ENCODE results near the gene PTPRK.

PTPRK gene

DNA sequence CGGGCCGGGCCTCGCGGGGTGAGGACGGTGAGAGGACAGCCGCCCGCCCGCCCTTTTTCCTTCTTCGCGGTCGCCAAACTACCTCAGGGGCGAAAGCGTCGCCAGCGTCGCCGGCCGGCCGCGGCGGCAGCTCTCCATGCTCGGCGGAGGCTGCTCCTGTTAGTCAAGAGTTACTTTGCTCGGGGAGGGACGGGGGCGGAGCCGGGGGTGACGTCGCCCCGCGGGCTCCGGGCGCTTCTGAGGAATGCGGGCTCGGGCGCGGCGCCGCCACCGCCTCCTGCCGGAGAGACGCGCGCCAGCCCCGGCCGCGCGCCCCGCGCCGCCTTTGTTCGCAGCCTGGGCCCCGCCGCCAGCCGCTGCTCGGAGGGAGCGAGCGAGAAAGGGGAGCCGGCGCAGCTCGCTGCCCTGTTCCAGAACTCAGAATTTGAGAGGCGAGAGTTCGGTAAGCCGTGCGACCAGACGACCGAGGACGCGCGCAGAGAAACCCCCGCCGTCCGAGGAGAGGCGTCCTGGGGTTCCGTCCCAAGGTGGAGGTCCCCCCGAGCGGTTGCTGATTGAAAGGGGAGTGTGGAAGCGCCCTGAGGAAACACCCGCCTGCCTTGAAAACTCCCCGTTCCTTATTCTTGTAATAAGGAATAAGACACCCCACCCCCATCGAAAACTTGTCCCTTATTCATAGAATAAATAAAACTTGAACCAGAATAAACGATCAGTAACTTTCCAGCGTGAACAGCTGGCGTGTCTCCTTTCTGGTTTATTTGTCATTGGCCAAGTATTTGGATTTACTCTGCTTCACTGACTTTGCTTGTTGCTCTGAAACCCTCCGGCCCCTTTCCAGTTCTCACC, at the start of gene PTPRK:
TSS of gene PTPRK (minus strand) at position 164 of the 846 bp plus-strand sequence. CDS start 241 bp downstream, outside the sequence.
- peak; percentile 63 for DNase-seq (ENCODE audit: low read depth, low spot score)

- no peak for DNase-seq (ENCODE audit: low read depth, low spot score)
These were observed 46.6 kb upstream of the PTPRK start for GRCh38 chr6:128567029-128567428.

DNA sequence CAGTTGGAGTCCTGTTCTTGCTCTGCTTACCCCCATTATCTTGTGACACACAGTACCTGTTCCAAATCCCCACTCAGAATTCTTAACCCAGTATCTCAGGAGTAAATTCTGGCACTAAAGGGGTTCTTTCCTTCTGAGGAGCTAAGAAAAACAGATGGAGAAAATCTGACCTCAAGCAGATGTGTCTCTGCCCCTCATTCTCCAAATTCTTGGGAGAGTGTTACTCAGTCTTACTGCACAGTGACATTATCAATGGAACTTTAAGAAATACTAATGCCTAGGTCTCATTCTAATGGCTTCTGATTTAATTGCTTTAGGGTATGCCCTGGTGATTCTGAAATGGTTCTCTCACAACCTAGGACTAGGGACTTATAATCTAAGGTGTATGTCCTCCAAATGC, 40.6 kb upstream of the PTPRK start:
- DNase-seq (ENCODE audit: low read depth, low spot score) = no peak

- no peak for DNase-seq (ENCODE audit: low read depth, low spot score)
These were observed 38.5 kb upstream of the PTPRK start for GRCh38 chr6:128558924-128559323.

DNA sequence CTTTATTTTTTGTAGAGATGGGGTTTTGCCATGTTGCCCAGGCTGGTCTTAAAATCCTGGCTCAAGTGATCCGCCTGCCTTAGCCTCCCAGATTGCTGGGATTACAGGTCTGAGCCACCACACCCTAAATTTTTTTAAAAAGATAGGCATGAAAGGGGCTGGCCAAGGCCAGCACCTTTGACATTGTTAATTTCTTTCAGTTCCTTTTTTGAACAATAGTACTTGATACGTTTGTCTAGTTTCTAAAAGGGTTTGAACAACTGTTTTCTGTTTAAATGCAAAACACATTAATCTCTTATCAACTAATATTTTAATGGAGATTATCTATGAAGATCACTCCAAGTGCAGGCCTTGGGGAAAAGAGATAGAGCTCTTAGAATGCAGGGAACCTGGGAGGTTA, 37.6 kb upstream of the PTPRK start:
- DNase-seq (ENCODE audit: low read depth, low spot score) = no peak

DNA sequence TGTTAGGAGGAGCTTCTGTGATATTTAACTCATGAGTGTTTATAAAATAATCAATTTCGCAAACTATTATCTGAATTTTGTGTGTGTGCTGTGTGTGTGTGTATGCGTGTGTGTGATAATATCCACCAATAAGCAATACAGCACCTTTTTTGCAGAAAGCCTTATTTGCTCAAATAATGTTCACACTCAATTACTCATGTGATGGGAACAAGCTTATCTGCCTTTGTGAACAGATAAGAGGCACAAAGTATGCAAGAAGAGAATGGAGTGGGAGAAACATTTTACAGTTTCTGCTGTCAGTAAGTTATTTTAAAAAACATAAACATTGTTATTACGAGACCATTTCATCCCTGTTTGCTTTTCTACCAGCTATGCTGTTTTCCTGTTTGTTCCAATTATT, 36.7 kb upstream of the PTPRK start:
- DNase-seq (ENCODE audit: low read depth, low spot score) = no peak

GRCh38 chr6:128554302-128554701, 33.9 kb upstream of the PTPRK start:
- no peak for DNase-seq (ENCODE audit: low read depth, low spot score)

GRCh38 chr6:128541261-128541660, 20.9 kb upstream of the PTPRK start:
- DNase-seq (ENCODE audit: low read depth, low spot score) = no peak

GRCh38 chr6:128538763-128539162, 18.4 kb upstream of the PTPRK start:
- DNase-seq (ENCODE audit: low read depth, low spot score) = no peak

GRCh38 chr6:128532827-128533226, 12.4 kb upstream of the PTPRK start:
- DNase-seq (ENCODE audit: low read depth, low spot score) = no peak

DNA sequence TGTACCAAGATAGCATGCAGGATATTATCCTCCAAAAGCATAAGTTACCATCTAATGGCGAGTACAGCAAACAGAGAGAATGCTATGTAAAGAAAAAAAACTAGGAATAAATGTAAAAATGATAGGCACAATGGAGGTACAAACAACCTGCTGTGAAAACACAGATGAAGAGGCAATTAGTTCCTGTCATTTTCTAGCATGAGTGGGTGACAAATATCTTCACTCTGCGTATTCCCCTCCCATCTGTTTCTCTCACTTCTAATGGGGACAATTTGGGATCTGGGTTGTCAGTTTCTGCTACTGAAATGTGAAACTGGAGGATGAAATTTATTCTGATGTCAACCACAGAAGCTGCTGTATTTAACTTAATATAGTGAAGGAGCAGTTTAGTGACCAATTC, 11.7 kb upstream of the PTPRK start:
- DNase-seq (ENCODE audit: low read depth, low spot score) = no peak

DNA sequence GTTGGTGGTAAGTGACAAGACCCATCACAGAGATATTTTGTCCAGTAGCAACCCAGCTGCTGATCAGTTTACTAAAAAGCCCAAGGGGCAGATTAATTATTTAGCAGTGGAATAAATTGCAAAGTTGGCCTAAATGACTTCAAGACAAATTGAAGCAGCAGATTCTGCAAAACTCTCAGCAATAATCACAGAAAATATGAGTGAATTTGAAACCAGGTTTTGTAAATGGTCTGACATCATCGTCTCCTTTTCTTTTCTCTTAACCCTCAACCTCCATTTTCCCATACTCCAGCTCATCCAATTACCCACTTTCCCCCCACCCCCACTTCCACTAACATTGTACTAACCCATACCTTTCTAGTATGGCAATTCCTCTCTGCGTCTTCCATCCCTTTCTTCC, 11.3 kb upstream of the PTPRK start:
- DNase-seq (ENCODE audit: low read depth, low spot score) = no peak

GRCh38 chr6:128528241-128528640, 7.8 kb upstream of the PTPRK start:
- no peak for DNase-seq (ENCODE audit: low read depth, low spot score)

DNA sequence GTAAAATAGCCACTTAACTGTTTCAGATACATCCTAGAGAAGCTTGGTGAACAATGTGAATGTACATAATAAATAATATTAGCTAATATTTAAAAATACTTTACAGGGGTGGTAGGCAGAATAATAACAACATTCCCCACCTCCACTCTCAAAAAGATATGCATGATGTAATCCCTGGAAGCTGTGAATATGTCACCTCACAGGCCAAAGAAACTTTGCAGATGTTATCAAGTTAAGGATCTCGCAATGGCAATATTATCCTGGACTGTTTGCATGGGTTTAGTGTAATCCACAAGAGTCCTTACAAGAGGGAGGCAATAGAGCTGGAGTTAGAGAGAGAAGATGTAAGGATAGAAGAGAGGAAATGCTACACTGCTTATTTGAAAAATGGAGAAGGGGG, 7.0 kb upstream of the PTPRK start:
- DNase-seq (ENCODE audit: low read depth, low spot score) = no peak

- DNase-seq (ENCODE audit: low read depth, low spot score) = no peak
These were observed 5.9 kb upstream of the PTPRK start for GRCh38 chr6:128526152-128526914.

- no peak for DNase-seq (ENCODE audit: low read depth, low spot score)
These were observed 5.0 kb upstream of the PTPRK start for GRCh38 chr6:128525406-128525805.

DNA sequence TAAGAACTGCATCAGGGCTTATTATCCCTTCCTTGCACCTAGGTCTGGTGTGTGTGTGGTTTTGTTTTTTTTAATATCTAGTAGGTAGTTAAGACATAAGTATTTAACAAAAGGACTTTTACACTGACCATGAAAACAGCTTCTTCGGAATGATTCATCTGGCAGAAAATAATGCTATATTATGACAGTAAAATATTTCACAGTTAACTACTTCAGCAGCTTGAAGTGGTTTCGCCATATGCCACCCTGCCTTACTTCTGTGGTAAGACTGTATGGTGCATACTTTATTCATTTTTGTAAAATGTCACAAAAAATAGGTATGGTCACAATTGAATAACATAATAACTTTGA, 858 bp upstream of the PTPRK start:
- no peak for DNase-seq (ENCODE audit: low read depth, low spot score)

- no peak for DNase-seq (ENCODE audit: low read depth, low spot score)
These were observed 416 bp downstream of the PTPRK start for GRCh38 chr6:128519931-128520435.

- no peak for DNase-seq (ENCODE audit: low read depth, low spot score)
These were observed 1.1 kb downstream of the PTPRK start for GRCh38 chr6:128519132-128519930.

GRCh38 chr6:128518434-128519131, 1.8 kb downstream of the PTPRK start:
- DNase-seq (ENCODE audit: low read depth, low spot score) = no peak

GRCh38 chr6:128517124-128517523, 3.3 kb downstream of the PTPRK start:
- DNase-seq (ENCODE audit: low read depth, low spot score) = no peak
